GM12878 (cell line): ENCODE measurements around the gene TIMP3. TPM values are rescaled to one million over a fixed set of nuclear protein-coding genes. Genes with fewer than 3 reads are reported as not detected.

Experiments
- ATAC-seq: fragments of 200-7000 bp; cut with Tn5 transposase; 3 replicates; pipeline ENCODE4 v1.9.1; 2020; ENCODE audit warnings: mild to moderate bottlenecking, moderate library complexity
- BruUV-seq: library from RNA; stranded (reverse); fragments of 400-500 nt; replicated peaks from 2 replicates; lab custom pipeline; 2021; lab: Mats Ljungman, UMichigan
- CTCF ChIA-PET: fragments of 300-600 bp; sonication (Branson Sonifier 250); formaldehyde crosslinking; extraction: SDS; loops from one replicate; lab custom pipeline; 2021; ENCODE audit warnings: inconsistent platforms; lab: Yijun Ruan, JAX
- POLR2A ChIA-PET: fragments of 350-600 bp; formaldehyde crosslinking; extraction: SDS; loops from one replicate; lab custom pipeline; 2021; ENCODE audit warnings: inconsistent platforms; lab: Charles Lee
- RAD21 ChIA-PET: fragments of 300-600 bp; sonication (Branson Sonifier 250); formaldehyde crosslinking; loops from one replicate; lab custom pipeline; 2023; ENCODE audit warnings: antibody characterized with exemption; ENCODE audit not compliant: unreplicated experiment; lab: Charles Lee
- SMC1A ChIA-PET: fragments of 300-600 bp; sonication (Branson Sonifier 250); formaldehyde crosslinking; loops from one replicate; lab custom pipeline; 2023; ENCODE audit not compliant: unreplicated experiment, uncharacterized antibody; lab: Charles Lee
- DNase-seq: peaks from one replicate; pipeline ENCODE4 v3.0.0-alpha.2; 2011; ENCODE audit warnings: low read depth, low spot score
- FAIRE-seq: peaks from 3 replicates; lab custom pipeline; 2011; peaks lifted over from hg19 to GRCh38; lab: Jason Lieb, UNC
- H2AFZ ChIP-seq: 2 replicates; pipeline ENCODE4 v1.6.0; 2011; ENCODE audit warnings: low read depth, low read length, control low read depth; ENCODE audit not compliant: control insufficient read depth
- H3K27ac ChIP-seq: 2 replicates; pipeline ENCODE4 v1.5.1; 2011; ENCODE audit warnings: control low read depth; ENCODE audit not compliant: control insufficient read depth, insufficient read depth
- H3K27me3 ChIP-seq, 2 experiments: replicated peaks in 1 of 2; 2 replicates each; pipeline versions ENCODE4 v1.6.0 to v1.6.1; 2011; ENCODE audit warnings: low read length in 1 of 2; ENCODE audit not compliant: control insufficient read depth in 2 of 2, insufficient read depth in 2 of 2
- H3K36me3 ChIP-seq, 2 experiments: 2 replicates each; pipeline ENCODE4 v1.5.1; 2011; ENCODE audit warnings: low read length in 1 of 2; ENCODE audit not compliant: control insufficient read depth in 2 of 2, insufficient read depth in 2 of 2
- H3K4me1 ChIP-seq: 2 replicates; pipeline ENCODE4 v1.6.1; 2011; ENCODE audit warnings: mild to moderate bottlenecking, low read length, moderate library complexity, mixed read lengths; ENCODE audit not compliant: control insufficient read depth, insufficient read depth
- H3K4me2 ChIP-seq: 2 replicates; pipeline ENCODE4 v1.6.0; 2011; ENCODE audit warnings: control low read depth; ENCODE audit not compliant: control insufficient read depth, insufficient read depth
- H3K4me3 ChIP-seq: fragments of 200-600 bp; sonication (generic); 2 replicates; pipeline ENCODE4 v1.5.1; 2016
- H3K79me2 ChIP-seq: 2 replicates; pipeline ENCODE4 v1.6.0; 2011; ENCODE audit warnings: low read length; ENCODE audit not compliant: control insufficient read depth, insufficient read depth
- H3K9ac ChIP-seq: 2 replicates; pipeline ENCODE4 v1.8.0; 2011; ENCODE audit warnings: low read length, control low read depth, mixed read lengths; ENCODE audit not compliant: control insufficient read depth, insufficient read depth
- H3K9me3 ChIP-seq: replicated peaks from 3 replicates; pipeline ENCODE4 v1.5.1; 2011; ENCODE audit warnings: mild to moderate bottlenecking, low read length; ENCODE audit not compliant: control insufficient read depth, insufficient read depth
- H4K20me1 ChIP-seq: 2 replicates; pipeline ENCODE4 v1.6.0; 2011; ENCODE audit not compliant: control insufficient read depth, insufficient read depth
- CREB1 ChIP-seq: IDR thresholded peaks from 2 replicates; pipeline ENCODE4 v1.6.1; 2012; ENCODE audit warnings: low read depth, mild to moderate bottlenecking, inconsistent platforms
- E2F8 ChIP-seq: fragments of 450-650 bp; IDR thresholded peaks from 2 replicates; pipeline ENCODE4 v1.6.1; 2018; ENCODE audit warnings: mild to moderate bottlenecking, low read depth, moderate library complexity; ENCODE audit not compliant: partially characterized antibody
- ESRRA ChIP-seq: IDR thresholded peaks from 2 replicates; pipeline ENCODE4 v1.6.1; 2012; ENCODE audit warnings: mild to moderate bottlenecking, low read length, improper control_type of control experiment
- GABPA ChIP-seq: IDR thresholded peaks from 2 replicates; pipeline ENCODE4 v1.6.1; 2014; ENCODE audit warnings: antibody characterized with exemption, low read depth, mild to moderate bottlenecking, inconsistent platforms
- HDAC2 ChIP-seq: fragments of 200-600 bp; sonication (generic); IDR thresholded peaks from 2 replicates; pipeline ENCODE4 v1.6.1; 2017
- MAX ChIP-seq: IDR thresholded peaks from 2 replicates; pipeline ENCODE4 v1.6.1; 2012; ENCODE audit warnings: low read depth, low read length, improper control_type of control experiment
- MXI1 ChIP-seq: fragments of 150-350 bp; IDR thresholded peaks from 2 replicates; pipeline ENCODE4 v1.6.1; 2011; ENCODE audit warnings: low read depth, mild to moderate bottlenecking, inconsistent platforms, low read length, improper control_type of control experiment
- NKRF ChIP-seq: fragments of 450-650 bp; conservative IDR thresholded peaks from 2 replicates; pipeline ENCODE4 v1.6.1; 2017; ENCODE audit warnings: mild to moderate bottlenecking, moderate library complexity
- RAD21 ChIP-seq: IDR thresholded peaks from 2 replicates; pipeline ENCODE4 v1.6.1; 2011; ENCODE audit warnings: mild to moderate bottlenecking, low read depth, low read length, moderate library complexity; ENCODE audit not compliant: insufficient read depth
- WGBS: methylation state at CpG from one replicate; pipeline ENCODE4 v1.1.6; 2016; ENCODE audit warnings: low lambda C conversion rate; ENCODE audit not compliant: insufficient replicate concordance, insufficient coverage; ENCODE audit errors: missing lambda C conversion rate; 5-methylcytosine and 5-hydroxymethylcytosine counted together
- in situ Hi-C: fragments of 300-500 bp; cut with MboI; formaldehyde crosslinking; loops from 9 replicates; pipeline ENCODE4 v1.14.3; 2018; ENCODE audit warnings: mixed read lengths
- intact Hi-C: fragments of 100-400 bp; cut with micrococcal nuclease; formaldehyde crosslinking; loops from one replicate; pipeline ENCODE4 v1.14.2; 2022; ENCODE audit not compliant: unreplicated experiment
- polyA plus RNA-seq, 11 experiments: library from polyadenylated mRNA; depleted of rRNA in 4 of 11; unstranded in 6 of 11; stranded (reverse) in 5 of 11; fragments of >200 nt; fragmentation: Nextera tagmentation in 4 of 11; fragmentation: Illumina TruSeq in 1 of 11; extraction: Ambion mirVana in 4 of 11; extraction: Trizol in 1 of 11; gene quantifications; 1 replicate in 1 of 11; 2 replicates in 10 of 11; pipeline versions ENCODE4 v1.2.1 to v1.2.3, GENCODE V29; 2011 to 2016; ENCODE audit warnings: inconsistent platforms in 2 of 11, missing spikeins in 2 of 11, low read depth in 1 of 11
- total RNA-seq, 4 experiments: library from RNA; depleted of rRNA in 3 of 4; stranded (reverse); fragments of >200 nt in 3 of 4; fragmentation: Illumina TruSeq in 1 of 4; extraction: Trizol in 1 of 4; gene quantifications; 2 replicates each; pipeline versions ENCODE4 v1.2.1 to v1.2.3, GENCODE V29; 2013 to 2021
- TF ChIP-seq, protein P1 (sequence below): IDR thresholded peaks from 2 replicates; pipeline ENCODE4 v1.6.1; 2012; ENCODE audit warnings: low read length, inconsistent platforms
- TF ChIP-seq, protein P2 (sequence below): fragments of 450-650 bp; IDR thresholded peaks from 2 replicates; pipeline ENCODE4 v1.6.1; 2017; ENCODE audit warnings: borderline replicate concordance

Gene TIMP3
- total and polyA plus RNA-seq, 10 of the 15 experiments (the other 5 are each of a cell fraction or from before 2014, with no cell fraction given): 0.01 to 0.74 (median 0.27) TPM; not detected in 5

- Histone ChIP-seq H3K36me3 (no peaks in the 10 kb centered on the region), H3K4me3 (no peak overlapping the region), H3K27me3 (no peaks in the 10 kb centered on the region), H3K9me3 (no peaks in the 10 kb centered on the region), H2AFZ (no peak overlapping the region), H3K27ac (no peak overlapping the region), H3K4me2 (no peak overlapping the region), H3K9ac (no peak overlapping the region), H3K4me1 (no peaks in the 10 kb centered on the region), H4K20me1 (no peaks in the 10 kb centered on the region; the same call in 1 of the 2 replicates), H3K79me2 (no peaks in the 10 kb centered on the region)
- FAIRE-seq (no peak), DNase-seq (no peak), ATAC-seq (no peak)
- 24% methylated on average over 4 of the region's 4 CpGs for WGBS
- in situ Hi-C loops: loop anchor here (5.0 kb wide), 1 partner anchor 51 kb away; no protein-coding TSS in a partner anchor
- no peak for TF ChIP-seq E2F8
- no peak for TF ChIP-seq MXI1
- TF ChIP-seq CREB1: no peak
- no peak for TF ChIP-seq MAX
- TF ChIP-seq HDAC2: no peak
- no peak for TF ChIP-seq RAD21
- TF ChIP-seq NKRF: no peak
- TF ChIP-seq ESRRA: no peak
- no peak for TF ChIP-seq GABPA
- TF ChIP-seq, protein P1, sequence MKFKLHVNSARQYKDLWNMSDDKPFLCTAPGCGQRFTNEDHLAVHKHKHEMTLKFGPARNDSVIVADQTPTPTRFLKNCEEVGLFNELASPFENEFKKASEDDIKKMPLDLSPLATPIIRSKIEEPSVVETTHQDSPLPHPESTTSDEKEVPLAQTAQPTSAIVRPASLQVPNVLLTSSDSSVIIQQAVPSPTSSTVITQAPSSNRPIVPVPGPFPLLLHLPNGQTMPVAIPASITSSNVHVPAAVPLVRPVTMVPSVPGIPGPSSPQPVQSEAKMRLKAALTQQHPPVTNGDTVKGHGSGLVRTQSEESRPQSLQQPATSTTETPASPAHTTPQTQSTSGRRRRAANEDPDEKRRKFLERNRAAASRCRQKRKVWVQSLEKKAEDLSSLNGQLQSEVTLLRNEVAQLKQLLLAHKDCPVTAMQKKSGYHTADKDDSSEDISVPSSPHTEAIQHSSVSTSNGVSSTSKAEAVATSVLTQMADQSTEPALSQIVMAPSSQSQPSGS: no peak
- TF ChIP-seq, protein P2, sequence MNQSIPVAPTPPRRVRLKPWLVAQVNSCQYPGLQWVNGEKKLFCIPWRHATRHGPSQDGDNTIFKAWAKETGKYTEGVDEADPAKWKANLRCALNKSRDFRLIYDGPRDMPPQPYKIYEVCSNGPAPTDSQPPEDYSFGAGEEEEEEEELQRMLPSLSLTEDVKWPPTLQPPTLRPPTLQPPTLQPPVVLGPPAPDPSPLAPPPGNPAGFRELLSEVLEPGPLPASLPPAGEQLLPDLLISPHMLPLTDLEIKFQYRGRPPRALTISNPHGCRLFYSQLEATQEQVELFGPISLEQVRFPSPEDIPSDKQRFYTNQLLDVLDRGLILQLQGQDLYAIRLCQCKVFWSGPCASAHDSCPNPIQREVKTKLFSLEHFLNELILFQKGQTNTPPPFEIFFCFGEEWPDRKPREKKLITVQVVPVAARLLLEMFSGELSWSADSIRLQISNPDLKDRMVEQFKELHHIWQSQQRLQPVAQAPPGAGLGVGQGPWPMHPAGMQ: no peak
- ChIA-PET RAD21 (no interaction called here), CTCF (no interaction called here), POLR2A (no interaction called here), SMC1A (no interaction called here)
- BruUV-seq: no TSS peak
- intact Hi-C loops: no loop called here
Measured at GRCh38 chr22:32760815-32761214, 40.7 kb upstream of the TIMP3 start.
